CD4-positive, alpha-beta T cell treated with Interleukin-6 for 4 hours (primary cell): ENCODE results near the gene RINL.
"Not testable (repeated sequence)": the region's sequence is repeated elsewhere in the genome, so short reads cannot be mapped to it uniquely, and the experiment has no call there.

Experiments used
- DNase-seq: peaks from one replicate; pipeline ENCODE4 v3.0.0-alpha.2; 2020; ENCODE audit warnings: mixed read lengths

Gene RINL

DNA sequence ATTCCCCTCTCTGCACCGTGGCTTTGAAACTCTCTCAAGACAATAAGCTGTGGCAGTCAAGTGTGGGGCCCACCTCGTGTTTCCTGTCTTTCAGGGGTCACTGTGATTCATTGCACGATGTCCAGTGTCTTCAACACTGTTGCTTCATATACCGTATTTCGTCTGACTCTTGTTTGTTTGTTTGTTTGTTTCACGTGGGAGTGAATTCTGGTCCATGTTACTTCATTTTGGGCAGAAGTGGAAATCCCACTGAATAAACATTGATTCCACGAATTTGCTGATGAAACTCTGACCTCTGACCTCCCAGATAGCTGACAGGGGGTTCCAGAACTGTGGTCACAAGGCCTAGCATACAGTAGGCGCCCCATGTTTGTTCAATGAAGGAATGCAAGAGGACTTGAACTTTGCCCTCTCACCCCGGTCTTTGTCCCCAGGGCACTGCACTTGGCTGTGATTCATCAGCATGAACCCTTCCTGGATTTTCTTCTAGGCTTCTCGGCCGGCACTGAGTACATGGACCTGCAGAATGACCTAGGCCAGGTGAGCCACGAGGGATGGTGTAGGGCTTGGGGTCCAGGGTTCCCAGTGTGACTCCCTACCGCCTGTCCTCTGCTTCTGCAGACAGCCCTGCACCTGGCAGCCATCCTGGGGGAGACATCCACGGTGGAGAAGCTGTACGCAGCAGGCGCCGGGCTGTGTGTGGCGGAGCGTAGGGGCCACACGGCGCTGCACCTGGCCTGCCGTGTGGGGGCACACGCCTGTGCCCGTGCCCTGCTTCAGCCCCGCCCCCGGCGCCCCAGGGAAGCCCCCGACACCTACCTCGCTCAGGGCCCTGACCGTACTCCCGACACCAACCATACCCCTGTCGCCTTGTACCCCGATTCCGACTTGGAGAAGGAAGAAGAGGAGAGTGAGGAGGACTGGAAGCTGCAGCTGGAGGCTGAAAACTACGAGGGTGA, 26.8 kb upstream of the RINL start:
- DNase-seq = no peak

DNA sequence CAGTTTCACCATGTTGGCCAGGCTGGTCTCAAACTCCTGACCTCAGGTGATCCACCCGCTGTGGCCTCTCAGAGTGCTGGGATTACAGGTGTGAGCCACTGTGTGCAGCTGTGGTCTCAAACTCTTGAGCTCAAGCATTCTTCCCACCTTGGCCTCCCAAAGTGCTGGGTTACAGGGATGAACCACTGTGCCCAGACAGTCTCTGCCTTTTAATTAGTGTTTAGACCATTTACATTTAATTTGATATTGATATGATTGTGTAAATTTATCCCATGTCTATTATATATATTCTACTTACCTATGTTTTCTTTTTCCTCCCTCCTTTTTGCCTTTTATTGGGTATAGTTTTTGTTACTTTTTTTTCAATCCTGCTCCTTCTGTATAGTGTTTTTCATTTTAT, 23.6 kb upstream of the RINL start:
- DNase-seq = no peak

DNA sequence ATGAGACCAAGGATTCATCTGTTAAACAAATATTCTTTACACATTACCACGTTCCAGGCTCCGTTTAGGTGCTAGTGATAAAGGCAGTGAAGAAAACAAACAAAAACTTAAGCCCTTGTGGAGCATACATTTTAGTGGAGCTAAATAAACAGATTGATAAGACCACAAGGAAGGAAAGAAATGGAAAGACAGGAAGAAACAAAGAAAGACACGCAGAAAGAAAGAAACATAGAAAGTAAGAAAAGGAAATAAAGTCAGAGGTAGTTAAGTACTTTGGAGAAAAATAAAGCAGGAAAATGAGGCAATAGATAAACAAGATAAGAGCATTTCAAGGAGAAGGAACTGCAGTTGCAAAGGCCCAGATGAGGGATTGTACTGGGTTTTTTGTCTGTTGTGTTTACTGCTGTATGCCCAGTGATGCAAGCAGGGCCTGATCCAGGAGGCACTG, 22.7 kb upstream of the RINL start:
- no peak for DNase-seq

DNA sequence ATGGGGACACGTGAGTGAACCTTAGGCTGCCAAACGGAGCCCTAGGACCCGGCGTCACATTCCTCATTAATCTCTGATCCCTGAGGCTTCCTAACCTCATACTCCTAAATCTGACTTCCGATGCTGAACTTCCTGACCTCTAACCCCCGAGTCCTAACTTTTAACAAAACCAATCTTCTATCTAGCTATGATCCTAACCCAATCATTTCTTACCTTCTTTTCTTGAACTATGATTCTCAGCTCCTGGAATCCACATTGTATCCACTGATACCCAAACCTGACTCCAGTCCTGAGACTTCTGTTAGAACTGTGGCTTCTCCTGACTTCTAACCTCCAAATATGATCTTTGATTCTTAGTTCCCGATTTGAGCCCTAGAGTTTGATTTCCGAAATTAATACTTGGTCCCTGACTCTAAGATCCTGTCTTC, 22.1 kb upstream of the RINL start:
- DNase-seq = no peak

DNA sequence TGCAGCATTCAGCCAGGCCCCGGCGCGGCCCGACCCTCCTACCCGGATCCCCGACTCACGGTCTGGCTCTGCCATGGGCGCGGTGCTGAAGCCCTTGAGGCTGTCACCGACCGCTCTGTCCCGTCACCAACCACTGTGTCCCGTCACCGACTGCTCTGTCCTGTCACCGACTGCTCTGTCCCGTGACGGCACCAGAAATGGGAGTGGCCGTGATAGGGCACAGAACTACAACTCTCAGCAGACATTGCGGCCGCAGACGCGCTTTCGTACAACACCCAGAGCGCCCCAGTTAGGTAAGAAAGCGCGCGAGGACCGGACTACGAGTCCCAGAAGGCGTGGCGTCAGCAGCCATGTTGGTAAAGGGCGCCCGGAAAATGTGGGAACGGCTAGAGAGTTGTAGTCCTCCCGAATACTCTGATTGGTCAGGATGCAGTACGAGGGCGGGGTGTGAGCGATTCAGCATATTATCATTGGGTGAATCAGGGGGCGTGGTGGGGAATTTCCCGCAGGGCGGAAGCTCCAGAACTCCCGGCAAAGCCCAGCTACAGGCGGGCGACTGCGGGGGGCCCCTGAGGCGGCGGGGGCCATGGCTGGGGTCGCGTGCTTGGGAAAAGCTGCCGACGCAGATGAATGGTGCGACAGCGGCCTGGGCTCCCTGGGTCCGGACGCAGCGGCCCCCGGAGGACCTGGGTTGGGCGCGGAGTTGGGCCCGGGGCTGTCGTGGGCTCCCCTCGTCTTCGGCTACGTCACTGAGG, 21.5 kb upstream of the RINL start, which contains the start of the genes NFKBIB and SIRT2:
NFKBIB (plus strand) TSS at position 523 of the 755 bp plus-strand sequence; CDS start at position 587, 64 bp downstream.
SIRT2 (minus strand) TSS at position 172 of the 755 bp plus-strand sequence; CDS start at position 75, 97 bp downstream.
- peak; percentile 99 for DNase-seq

DNA sequence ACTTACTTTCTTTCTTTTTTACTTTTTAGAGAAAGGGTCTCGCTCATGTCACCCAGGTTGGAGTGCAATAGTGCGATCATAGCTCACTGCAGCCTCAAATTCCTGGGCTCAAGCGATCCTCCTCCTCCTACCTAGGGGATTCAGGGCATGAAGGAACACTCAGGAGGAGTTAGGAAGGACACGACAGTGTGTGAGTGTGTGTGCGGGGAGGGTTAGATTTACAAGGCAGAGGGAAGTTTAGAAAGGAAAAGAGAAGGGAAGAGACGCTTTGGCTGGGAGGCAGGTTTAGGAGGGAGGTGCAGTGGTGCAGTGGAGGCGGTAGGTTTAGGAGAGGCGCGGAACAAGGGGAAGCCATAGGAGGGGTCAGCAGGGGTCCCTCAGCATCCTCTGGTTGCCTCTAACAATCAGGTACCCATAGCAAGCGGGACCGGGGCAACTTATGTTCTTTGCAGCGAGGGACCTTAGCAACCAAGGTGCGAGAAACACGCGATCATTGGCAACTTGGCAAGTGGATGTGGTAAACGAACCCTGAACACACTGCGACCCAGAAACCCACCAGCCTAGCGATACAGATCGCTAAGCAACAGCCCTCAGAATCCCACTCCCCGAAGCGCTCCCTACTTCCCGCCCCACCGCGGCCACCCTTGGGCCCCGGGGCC, 20.8 kb upstream of the RINL start:
- no peak for DNase-seq

DNA sequence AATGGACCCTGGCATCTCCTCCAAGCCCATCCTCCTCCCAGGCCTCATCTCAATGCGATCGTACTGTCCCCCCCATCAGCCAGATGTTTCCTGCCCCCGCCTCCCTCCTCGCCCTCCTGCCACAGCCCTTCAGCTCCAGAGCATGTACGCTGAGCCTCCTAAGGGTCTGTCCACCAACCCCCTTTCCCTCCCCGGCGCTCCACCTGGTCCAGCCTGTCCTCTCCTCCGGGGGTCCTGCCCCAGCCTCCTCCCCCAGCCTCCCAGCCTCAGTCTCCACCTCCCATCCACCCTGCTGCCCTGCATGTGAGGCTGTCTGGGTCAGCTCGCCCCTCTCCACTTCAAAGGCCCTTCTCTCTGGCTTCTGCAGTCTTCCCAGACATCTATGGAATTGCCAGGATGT, 16.9 kb upstream of the RINL start:
- no peak for DNase-seq

DNA sequence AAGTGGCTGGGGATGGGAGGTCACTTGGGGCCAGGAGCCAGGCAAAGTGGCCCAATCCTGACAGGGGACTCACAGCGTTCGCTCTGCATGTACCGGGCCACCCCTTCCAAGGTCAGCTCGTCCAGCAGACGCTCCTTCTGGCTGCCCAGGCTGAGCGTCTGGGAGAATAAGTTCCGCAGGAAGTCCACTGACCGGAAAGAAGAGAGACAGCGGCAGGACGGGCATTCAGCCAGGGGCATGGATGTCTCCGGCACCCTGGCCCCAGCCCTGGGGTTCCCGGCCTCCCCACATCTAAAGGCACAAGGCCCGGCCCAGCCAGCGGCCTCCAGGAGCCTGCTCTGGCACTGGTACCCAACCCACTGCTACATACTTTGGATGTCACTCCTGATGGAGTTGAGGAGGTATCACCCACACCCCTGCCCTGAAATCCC, 15.3 kb upstream of the RINL start:
- no peak for DNase-seq

DNA sequence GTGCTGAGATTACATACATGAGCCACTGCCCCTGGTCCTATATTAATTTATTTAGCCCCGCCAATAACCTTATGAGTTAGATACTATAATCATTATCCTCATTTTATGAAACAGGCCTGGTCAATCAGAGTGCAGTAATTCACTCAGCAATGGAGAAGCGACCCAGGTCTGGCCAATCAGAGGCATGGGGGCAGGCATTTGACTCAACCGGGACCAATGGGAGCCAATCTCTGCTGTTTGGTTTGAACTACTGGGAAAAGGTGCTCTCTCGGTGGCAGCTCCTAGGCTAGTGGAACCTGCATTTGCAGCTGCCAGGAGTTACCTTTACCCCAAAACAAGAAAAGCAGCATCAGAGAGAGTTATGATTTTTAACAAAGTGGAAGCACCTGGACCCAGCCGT, 14.8 kb upstream of the RINL start:
- DNase-seq = no peak

DNA sequence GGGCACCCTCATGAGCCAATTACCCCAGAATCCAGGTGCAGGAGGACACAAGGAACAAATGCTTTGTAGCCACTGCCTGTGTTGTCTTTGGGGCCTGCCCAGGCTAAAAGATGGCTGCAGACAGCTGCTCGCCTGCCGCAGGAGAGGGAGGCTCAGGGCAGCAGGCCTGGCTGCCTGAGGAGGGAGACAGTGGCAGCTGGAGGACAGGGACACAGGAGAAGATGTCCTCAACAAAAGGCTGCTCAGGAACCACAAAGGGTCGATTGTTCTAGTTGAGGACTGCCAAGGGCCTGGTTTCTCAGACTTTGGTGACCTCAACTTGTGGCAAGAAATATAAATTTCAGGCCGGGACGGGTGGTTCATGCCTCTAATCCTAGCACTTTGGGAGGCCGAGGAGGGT, 13.7 kb upstream of the RINL start:
- no peak for DNase-seq

DNA sequence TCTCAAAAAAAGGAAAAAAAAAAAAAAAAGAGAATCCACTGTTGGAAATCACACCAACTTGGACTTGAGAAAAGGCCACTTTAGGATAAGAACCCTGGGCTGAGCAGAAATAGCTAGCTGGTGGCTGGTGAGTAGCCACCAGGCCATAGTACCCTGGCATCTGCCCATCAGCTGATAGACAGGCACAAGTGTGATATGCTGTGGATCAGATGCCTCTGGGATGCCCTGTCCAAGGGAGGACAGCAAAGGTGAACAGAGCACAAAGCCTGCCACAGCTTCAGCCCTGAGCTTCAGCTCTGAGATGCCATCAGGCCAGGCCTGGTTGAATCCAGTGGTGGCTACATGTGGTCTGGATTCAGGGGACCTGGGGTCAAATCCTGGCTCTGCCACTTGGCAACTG, 12.6 kb upstream of the RINL start:
- no peak for DNase-seq

DNA sequence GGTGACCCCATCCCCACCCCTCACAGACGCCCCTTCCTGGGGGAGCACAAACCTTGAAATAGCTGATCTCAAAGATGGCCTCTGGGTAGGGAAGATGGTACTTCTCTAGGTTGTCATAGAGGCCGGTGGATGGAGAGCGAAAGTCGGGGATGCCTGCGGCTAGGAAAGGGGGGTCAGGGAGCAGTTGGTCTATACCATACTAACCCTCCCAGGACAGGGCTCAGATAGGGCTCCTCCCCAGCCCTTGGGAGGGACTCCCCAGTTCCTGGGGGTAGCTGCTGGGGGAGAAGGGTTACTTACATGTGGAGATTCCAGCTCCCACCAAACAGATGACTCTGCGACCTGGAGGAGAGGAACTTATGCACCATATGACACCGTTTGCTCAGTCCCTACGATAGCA, 11.7 kb upstream of the RINL start:
- no peak for DNase-seq

DNA sequence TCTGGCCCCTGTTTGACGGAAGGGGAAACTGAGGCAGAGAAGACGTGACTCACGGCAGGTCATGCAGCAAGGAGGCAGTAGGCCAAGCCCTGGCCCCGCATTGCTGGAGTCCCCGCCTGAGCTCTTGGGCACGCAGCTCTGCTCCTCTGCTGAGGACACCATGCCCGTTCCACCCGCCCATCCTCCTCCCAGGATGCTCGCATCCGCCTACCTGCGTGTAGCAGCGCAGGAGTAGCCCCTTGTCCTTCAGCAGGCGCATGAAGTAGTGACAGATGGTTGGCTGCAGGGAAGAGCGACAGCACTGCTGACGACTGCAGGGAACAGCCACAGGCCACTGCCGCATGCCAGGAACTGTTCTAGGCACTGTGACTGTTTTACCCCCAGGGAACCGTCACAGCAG, 10.8 kb upstream of the RINL start:
- no peak for DNase-seq

DNA sequence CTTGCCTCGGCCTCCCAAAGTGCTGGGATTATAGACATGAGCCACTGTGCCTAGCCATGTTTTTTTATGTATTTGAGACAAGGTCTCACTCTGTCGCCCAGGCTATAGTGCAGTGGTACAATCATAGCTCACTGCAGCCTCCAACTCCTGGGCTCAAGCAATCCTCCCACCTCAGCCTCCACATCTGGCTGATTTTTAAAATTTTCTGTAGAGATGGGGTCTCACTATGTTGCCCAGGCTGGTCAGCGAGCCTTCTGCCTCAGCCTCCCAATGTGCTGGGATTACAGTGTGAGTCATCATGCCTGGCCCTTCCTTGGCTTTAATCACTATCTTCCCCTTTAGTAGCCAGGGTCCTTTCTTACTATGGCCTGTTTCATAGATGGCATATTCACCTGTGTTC, 6.6 kb upstream of the RINL start:
- not testable (repeated sequence) for DNase-seq

DNA sequence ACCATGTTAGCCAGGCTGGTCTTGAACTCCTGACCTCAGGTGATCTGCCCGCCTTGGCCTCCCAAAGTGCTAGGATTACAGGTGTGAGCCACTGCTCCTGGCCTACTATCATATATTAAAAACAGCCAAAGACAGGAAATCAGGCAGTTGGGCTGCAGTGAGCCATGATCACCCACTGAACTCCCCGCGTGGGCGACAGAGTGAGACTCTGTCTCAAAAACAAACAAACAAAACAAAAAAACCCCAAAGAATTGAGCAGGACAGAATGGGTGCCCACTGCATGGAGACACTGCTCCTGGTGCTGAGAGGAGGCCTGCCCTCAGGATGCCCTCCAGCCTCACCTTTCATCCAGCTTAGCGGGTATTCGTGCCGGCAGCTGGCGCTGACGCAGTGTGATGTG, 5.2 kb upstream of the RINL start:
- no peak for DNase-seq

DNA sequence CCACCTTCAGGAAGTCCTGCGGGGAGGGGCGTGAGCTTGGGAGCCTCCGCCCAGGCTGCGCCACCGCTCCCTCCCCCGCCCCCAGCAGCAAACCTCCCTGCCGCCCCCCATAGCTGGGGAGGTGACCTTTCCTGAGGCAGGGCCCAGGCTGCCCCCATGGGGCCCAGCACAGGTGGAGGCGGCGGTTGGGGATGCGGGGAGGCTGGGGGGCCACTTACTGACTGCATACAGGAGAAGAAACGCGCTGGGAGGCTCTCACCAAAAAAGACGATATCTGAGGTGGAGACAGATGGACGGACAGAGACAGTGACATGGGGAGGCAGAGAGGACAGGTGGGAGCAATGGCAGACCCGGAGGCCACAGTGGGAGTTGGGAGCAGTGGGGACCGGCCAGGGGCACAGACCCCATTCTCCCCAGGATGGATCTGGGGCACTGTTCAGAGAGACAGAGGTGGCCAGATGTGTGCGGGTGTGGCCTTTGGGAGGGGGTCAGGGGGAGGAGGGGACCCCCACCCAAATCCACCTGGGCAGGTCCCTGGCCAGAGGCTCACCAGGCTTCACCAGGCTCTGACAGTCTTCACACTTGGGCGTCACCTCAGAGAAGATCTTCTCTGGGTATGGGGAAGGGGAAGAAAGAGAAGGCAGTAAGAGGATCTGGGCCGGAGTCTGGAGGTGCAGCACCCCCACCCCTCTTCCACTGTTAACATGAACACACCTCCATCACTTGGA, 3.0 kb upstream of the RINL start:
- no peak for DNase-seq

DNA sequence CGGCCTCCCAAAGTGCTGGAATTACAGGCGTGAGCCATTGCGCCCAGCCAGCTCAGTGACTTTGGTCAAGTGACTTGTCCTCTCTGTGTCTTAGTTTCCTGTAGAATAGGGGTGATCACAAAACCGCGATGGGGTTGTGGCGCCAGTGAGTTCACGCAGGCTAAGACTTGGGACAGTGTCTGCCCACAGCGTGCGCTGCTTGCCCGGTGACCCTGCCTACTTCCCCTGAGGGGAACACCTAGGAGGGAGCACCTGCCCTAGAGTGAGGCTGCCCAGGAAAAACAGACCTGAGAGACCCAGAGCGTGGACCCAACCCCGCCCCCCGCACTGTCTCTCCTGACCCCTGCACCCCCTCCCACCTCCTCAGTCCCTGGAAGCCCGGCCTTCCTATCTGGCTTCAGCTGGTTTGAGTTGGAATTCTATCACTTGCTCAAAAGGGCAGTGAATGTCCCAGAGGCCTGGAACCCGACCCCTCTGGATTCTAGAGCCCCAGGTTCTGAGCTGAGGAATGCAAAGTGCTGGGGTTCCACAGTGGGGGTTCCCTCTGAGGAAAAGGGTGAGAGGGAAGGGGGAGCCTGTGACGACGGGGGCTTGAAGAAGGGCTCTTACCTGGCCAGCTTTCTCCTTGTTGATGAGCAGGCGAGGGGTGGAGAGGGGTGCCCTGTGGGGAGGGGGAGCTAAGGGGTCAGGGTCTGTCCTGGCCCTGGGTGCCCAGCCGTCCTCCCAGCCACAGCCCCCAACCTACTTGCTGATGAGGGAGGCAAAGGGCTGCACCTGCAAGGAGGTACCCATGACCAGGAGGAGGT, 2.2 kb upstream of the RINL start:
- no peak for DNase-seq

DNA sequence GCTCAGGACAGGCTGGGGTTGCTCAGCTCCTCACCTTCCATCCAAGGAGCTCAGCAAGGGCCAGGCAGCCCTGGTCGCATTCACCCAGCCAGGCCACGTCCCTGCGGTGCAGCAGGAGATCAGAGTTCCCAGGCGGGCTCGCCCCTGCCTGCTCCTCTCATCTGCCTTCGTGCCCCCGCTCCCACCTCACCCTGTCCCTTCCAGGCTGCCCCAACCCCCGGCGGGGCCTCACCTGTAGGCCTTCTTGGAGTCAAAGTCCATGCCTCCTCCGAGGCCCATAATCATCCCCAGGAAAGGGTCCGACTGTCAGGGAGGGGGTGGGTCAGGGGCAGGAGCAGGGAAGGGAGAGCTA, 1.3 kb upstream of the RINL start:
- DNase-seq = no peak

DNA sequence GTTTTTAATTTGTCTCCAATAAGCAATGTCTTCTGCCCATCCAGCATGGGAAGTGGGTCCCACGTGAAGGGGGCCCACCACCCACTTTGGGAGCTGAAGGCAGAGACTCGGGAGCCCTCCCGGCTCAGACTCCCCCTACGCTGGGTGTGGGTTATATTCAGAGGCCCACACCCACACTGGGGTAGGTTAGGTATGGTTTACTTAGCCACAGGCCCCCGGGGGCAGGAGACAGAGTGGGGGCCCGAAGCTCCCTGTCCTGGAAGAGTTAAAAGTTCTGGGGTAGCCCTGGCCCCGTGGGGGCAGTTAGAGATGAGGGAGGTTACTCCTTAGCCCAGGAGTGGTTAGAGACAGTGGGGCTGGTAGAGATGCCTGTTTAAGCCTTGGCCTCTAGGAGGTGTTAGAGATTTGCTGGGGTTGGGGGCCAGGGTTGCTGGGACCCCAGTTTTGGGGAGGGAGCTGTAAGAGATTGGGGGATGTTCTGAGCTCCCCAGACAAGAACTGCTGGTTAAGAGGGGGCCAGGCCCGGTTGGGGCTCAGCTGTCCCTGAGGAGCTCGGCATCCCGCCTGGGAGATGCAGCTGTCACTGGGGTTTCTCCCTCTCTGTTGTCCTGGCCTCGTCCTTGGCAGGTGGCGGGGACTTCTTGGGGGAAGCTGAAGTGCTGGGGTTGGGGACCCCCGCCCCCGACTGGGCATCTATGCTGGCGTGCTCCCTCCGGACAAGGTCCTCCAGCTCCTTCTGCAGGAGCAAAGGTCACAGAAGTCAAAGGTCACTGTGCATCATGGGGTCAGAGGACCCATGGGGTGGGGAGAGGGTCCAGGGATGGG, 712 bp upstream of the RINL start:
- DNase-seq = no peak

DNA sequence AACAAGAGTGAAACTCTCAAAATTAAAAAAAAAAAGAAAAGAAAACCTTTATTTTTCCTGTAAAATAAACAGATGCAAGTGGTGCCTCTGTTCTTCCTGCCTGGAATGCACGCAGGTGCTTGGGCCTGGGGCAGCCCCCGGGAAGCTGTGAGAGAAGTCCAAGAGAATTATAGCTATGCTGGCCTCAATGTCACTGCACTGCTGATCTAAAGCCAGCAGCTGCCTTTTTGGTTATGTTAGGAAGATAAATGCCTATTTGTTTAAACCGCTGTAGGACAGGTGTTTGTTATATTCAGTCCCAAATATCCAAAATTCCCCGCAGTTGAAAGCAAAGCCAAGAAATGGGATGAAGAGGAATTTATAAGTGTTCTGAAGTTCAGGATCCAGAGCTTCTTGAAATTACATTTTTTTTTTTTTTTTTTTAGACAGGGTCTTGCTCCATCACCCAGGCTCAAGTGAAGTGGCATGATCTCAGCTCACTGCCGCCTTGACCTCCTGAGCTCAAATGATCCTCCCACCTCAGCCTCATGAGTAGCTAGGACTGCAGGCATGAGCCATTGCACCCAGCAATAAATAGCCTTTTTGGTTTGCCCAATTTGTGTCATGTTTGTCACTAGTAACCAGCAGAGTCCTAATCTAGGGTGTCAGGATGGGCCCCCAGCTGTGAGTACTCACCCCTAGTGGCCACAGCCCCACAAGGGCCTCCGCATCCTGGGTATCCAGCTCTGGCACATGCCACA, 2.2 kb downstream of the RINL start:
- DNase-seq = no peak
